Activated CD8-positive, alpha-beta T cell treated with anti-CD3 and anti-CD28 coated beads, Interleukin-2, amount 10 ng/mL, durations not matched to agents 7 days and 5 days (primary cell): ENCODE measurements around the gene SPTBN1. TPM values are rescaled to one million over a fixed set of nuclear protein-coding genes. Genes with fewer than 3 reads are reported as not detected.

Experiments
- ATAC-seq: fragments of 150-1000 bp; cut with Tn5 transposase; one replicate; pipeline ENCODE4 v1.10.0; 2021; ENCODE audit warnings: moderate library complexity
- CTCF ChIA-PET: fragments of 350-600 bp; sonication (Branson Sonifier 250); formaldehyde crosslinking; loops from one replicate; lab custom pipeline; 2021; ENCODE audit warnings: antibody characterized with exemption; lab: Charles Lee
- POLR2A ChIA-PET: fragments of 350-600 bp; sonication (Branson Sonifier 250); formaldehyde crosslinking; loops from one replicate; lab custom pipeline; 2021; ENCODE audit warnings: antibody characterized with exemption; lab: Charles Lee
- DNase-seq: peaks from one replicate; pipeline ENCODE4 v3.0.0-alpha.2; 2020
- H3K27ac Mint-ChIP-seq: one replicate; pipeline ENCODE4 v1.8.0; 2021; ENCODE audit warnings: mild to moderate bottlenecking, mixed read lengths
- H3K27me3 Mint-ChIP-seq: one replicate; pipeline ENCODE4 v1.8.0; 2021; ENCODE audit warnings: low read depth, mixed read lengths
- H3K36me3 Mint-ChIP-seq: one replicate; pipeline ENCODE4 v1.8.0; 2021; ENCODE audit warnings: low read depth, mixed read lengths
- H3K4me1 Mint-ChIP-seq: one replicate; pipeline ENCODE4 v1.8.0; 2021; ENCODE audit warnings: low read depth, mixed read lengths
- H3K4me3 Mint-ChIP-seq: one replicate; pipeline ENCODE4 v1.8.0; 2021; ENCODE audit warnings: mild to moderate bottlenecking, mixed read lengths
- H3K9me3 Mint-ChIP-seq: one replicate; pipeline ENCODE4 v1.8.0; 2022; ENCODE audit warnings: mixed read lengths; ENCODE audit not compliant: insufficient read depth
- total RNA-seq, 2 experiments: library from RNA; stranded (reverse); gene quantifications; one replicate each; pipeline ENCODE4 v1.2.3, GENCODE V29; 2021

The SPTBN1 gene
- total RNA-seq, 2 experiments from 2014 or later: 140 to 147 TPM

- Mint-ChIP-seq H3K27me3 (peaks cover 5% of the 10 kb centered on the region), H3K36me3 (peaks cover 9% of the 10 kb centered on the region), H3K4me1 (peaks cover 25% of the 10 kb centered on the region), H3K27ac (peak overlapping the region; percentile 85), H3K4me3 (peak overlapping the region; percentile 47), H3K9me3 (peaks cover 10% of the 10 kb centered on the region)
- CTCF ChIA-PET: no interaction called here
- POLR2A ChIA-PET: no interaction called here
- peak; percentile 88 for ATAC-seq
- peak; percentile 85 for DNase-seq
Observed at GRCh38 chr2:54422072-54422581, 34.0 kb upstream of the SPTBN1 start.

- DNase-seq (no peak), ATAC-seq (no peak)
- Mint-ChIP-seq H3K4me3 (no peak overlapping the region), H3K27ac (no peak overlapping the region), H3K9me3 (peaks cover 10% of the 10 kb centered on the region), H3K36me3 (peaks cover 9% of the 10 kb centered on the region), H3K27me3 (peaks cover 5% of the 10 kb centered on the region), H3K4me1 (peaks cover 25% of the 10 kb centered on the region)
- ChIA-PET POLR2A (no interaction called here), CTCF (interaction anchor here (1.3 kb wide), 1 partner anchor 11 kb away, joined by 4 read pairs; no protein-coding TSS in a partner anchor)
Observed at GRCh38 chr2:54423213-54423612, 32.9 kb upstream of the SPTBN1 start.

- CTCF ChIA-PET: interaction anchor here (1.3 kb wide), 1 partner anchor 10 kb away, joined by 4 read pairs; no protein-coding TSS in a partner anchor
Observed at GRCh38 chr2:54424555-54425163, 31.5 kb upstream of the SPTBN1 start.

GRCh38 chr2:54428108-54428831 lies 27.9 kb upstream of the SPTBN1 start:
- Mint-ChIP-seq H3K4me1 (peaks cover 16% of the 10 kb centered on the region), H3K27me3 (no peaks in the 10 kb centered on the region), H3K4me3 (no peak overlapping the region), H3K27ac (no peak overlapping the region), H3K9me3 (peaks cover under 1% of the 10 kb centered on the region), H3K36me3 (no peaks in the 10 kb centered on the region)
- DNase-seq: no peak
- ChIA-PET POLR2A (no interaction called here), CTCF (no interaction called here)
- no peak for ATAC-seq

More at GRCh38 chr2:54424555-54425163, 31.5 kb upstream of the SPTBN1 start:
- Mint-ChIP-seq H3K36me3 (peaks cover 9% of the 10 kb centered on the region), H3K9me3 (peaks cover 10% of the 10 kb centered on the region), H3K4me1 (peaks cover 32% of the 10 kb centered on the region), H3K27me3 (peaks cover 2% of the 10 kb centered on the region), H3K27ac (no peak overlapping the region), H3K4me3 (no peak overlapping the region)
- ATAC-seq (no peak), DNase-seq (no peak)
- POLR2A ChIA-PET: no interaction called here

- ATAC-seq (no peak), DNase-seq (no peak)
- peaks cover 16% of the 10 kb centered on the region for H3K4me1 Mint-ChIP-seq
- ChIA-PET CTCF (no interaction called here), POLR2A (interaction anchor here (0.7 kb wide), 1 partner anchor 513 kb away, joined by 4 read pairs; no protein-coding TSS in a partner anchor)
- no peaks in the 10 kb centered on the region for H3K9me3 Mint-ChIP-seq
- no peak overlapping the region for H3K27ac Mint-ChIP-seq
- H3K4me3 Mint-ChIP-seq: no peak overlapping the region
- H3K27me3 Mint-ChIP-seq: peaks cover under 1% of the 10 kb centered on the region
- no peaks in the 10 kb centered on the region for H3K36me3 Mint-ChIP-seq
Observed at GRCh38 chr2:54429054-54429453, 27.1 kb upstream of the SPTBN1 start.

GRCh38 chr2:54429811-54430551 lies 26.1 kb upstream of the SPTBN1 start:
- ATAC-seq (no peak), DNase-seq (no peak)
- Mint-ChIP-seq H3K4me1 (peaks cover 16% of the 10 kb centered on the region), H3K36me3 (no peaks in the 10 kb centered on the region), H3K4me3 (no peak overlapping the region), H3K27ac (peak overlapping the region; percentile 51), H3K27me3 (peaks cover 3% of the 10 kb centered on the region), H3K9me3 (no peaks in the 10 kb centered on the region)
- POLR2A ChIA-PET: interaction anchor here (0.6 kb wide), 1 partner anchor 19 kb away, joined by 3 read pairs; no protein-coding TSS in a partner anchor
- CTCF ChIA-PET: no interaction called here

GRCh38 chr2:54430649-54431048 lies 25.5 kb upstream of the SPTBN1 start:
- POLR2A ChIA-PET: no interaction called here
- no peak for ATAC-seq
- CTCF ChIA-PET: no interaction called here
- H3K27me3 Mint-ChIP-seq: peaks cover 5% of the 10 kb centered on the region
- H3K4me1 Mint-ChIP-seq: peaks cover 16% of the 10 kb centered on the region
- DNase-seq: no peak
- no peak overlapping the region for H3K27ac Mint-ChIP-seq
- H3K36me3 Mint-ChIP-seq: no peaks in the 10 kb centered on the region
- no peak overlapping the region for H3K4me3 Mint-ChIP-seq
- H3K9me3 Mint-ChIP-seq: no peaks in the 10 kb centered on the region

GRCh38 chr2:54432251-54433015 lies 23.7 kb upstream of the SPTBN1 start:
- CTCF ChIA-PET: no interaction called here
- Mint-ChIP-seq H3K9me3 (no peaks in the 10 kb centered on the region), H3K27ac (no peak overlapping the region), H3K4me3 (no peak overlapping the region), H3K27me3 (peaks cover 8% of the 10 kb centered on the region), H3K4me1 (peaks cover 16% of the 10 kb centered on the region), H3K36me3 (no peaks in the 10 kb centered on the region)
- DNase-seq (no peak), ATAC-seq (no peak)
- POLR2A ChIA-PET: no interaction called here

GRCh38 chr2:54434229-54434628 lies 21.9 kb upstream of the SPTBN1 start:
- Mint-ChIP-seq H3K36me3 (no peaks in the 10 kb centered on the region), H3K4me3 (no peak overlapping the region), H3K27ac (no peak overlapping the region), H3K4me1 (peaks cover 14% of the 10 kb centered on the region), H3K27me3 (peaks cover 11% of the 10 kb centered on the region), H3K9me3 (no peaks in the 10 kb centered on the region)
- no peak for ATAC-seq
- CTCF ChIA-PET: interaction anchor here (0.8 to 1.7 kb wide), 2 partner anchors 10 to 330 kb away, joined by 3 to 4 read pairs; no protein-coding TSS in a partner anchor
- POLR2A ChIA-PET: no interaction called here
- no peak for DNase-seq

GRCh38 chr2:54434711-54435110 lies 21.4 kb upstream of the SPTBN1 start:
- POLR2A ChIA-PET: no interaction called here
- CTCF ChIA-PET: interaction anchor here (0.8 to 1.7 kb wide), 2 partner anchors 11 to 331 kb away, joined by 3 to 4 read pairs; no protein-coding TSS in a partner anchor
- ATAC-seq: no peak

More at GRCh38 chr2:54434711-54435110, 21.4 kb upstream of the SPTBN1 start:
- DNase-seq: no peak
- H3K36me3 Mint-ChIP-seq: no peaks in the 10 kb centered on the region
- H3K4me3 Mint-ChIP-seq: no peak overlapping the region
- peaks cover 11% of the 10 kb centered on the region for H3K27me3 Mint-ChIP-seq
- no peaks in the 10 kb centered on the region for H3K9me3 Mint-ChIP-seq
- H3K4me1 Mint-ChIP-seq: peaks cover 9% of the 10 kb centered on the region
- no peak overlapping the region for H3K27ac Mint-ChIP-seq
